Nephron progenitor cell (in vitro differentiated cells): ENCODE data around the gene PLEKHB2.
"Not testable (repeated sequence)": the region's sequence is repeated elsewhere in the genome, so short reads cannot be mapped to it uniquely, and the experiment has no call there.

Experiments used
- DNase-seq: peaks from one replicate; pipeline ENCODE4 v3.0.0; 2021
- H3K27ac Mint-ChIP-seq: 2 replicates; pipeline ENCODE4 v1.8.0; 2021; ENCODE audit warnings: mild to moderate bottlenecking, moderate library complexity, mixed read lengths
- H3K27me3 Mint-ChIP-seq: 2 replicates; pipeline ENCODE4 v1.8.0; 2021; ENCODE audit warnings: mild to moderate bottlenecking, low read depth, mixed read lengths; ENCODE audit not compliant: poor library complexity
- H3K36me3 Mint-ChIP-seq: 2 replicates; pipeline ENCODE4 v1.8.0; 2021; ENCODE audit warnings: low read depth, mixed read lengths
- H3K4me1 Mint-ChIP-seq: 2 replicates; pipeline ENCODE4 v1.8.0; 2021; ENCODE audit warnings: mixed read lengths
- H3K4me3 Mint-ChIP-seq: 2 replicates; pipeline ENCODE4 v1.8.0; 2021; ENCODE audit warnings: mild to moderate bottlenecking, moderate library complexity, mixed read lengths
- H3K9me3 Mint-ChIP-seq: 2 replicates; pipeline ENCODE4 v1.8.0; 2021; ENCODE audit warnings: mild to moderate bottlenecking, moderate library complexity, mixed read lengths
- TF ChIP-seq, protein P1 (sequence below): fragments of 200-600 bp; sonication (generic); IDR thresholded peaks from 2 replicates; pipeline ENCODE4 v1.5.0; 2021; ENCODE audit warnings: antibody characterized with exemption

The PLEKHB2 gene

GRCh38 chr2:131105950-131106801 is 1.0 kb downstream of the PLEKHB2 start:
- Mint-ChIP-seq H3K4me3 (peak overlapping the region; percentile 94), H3K9me3 (no peaks in the 10 kb centered on the region), H3K4me1 (peaks cover 40% of the 10 kb centered on the region), H3K36me3 (peaks cover 25% of the 10 kb centered on the region), H3K27me3 (no peaks in the 10 kb centered on the region), H3K27ac (peak overlapping the region; percentile 55)
- DNase-seq = peak; percentile 5
- TF ChIP-seq, protein P1, sequence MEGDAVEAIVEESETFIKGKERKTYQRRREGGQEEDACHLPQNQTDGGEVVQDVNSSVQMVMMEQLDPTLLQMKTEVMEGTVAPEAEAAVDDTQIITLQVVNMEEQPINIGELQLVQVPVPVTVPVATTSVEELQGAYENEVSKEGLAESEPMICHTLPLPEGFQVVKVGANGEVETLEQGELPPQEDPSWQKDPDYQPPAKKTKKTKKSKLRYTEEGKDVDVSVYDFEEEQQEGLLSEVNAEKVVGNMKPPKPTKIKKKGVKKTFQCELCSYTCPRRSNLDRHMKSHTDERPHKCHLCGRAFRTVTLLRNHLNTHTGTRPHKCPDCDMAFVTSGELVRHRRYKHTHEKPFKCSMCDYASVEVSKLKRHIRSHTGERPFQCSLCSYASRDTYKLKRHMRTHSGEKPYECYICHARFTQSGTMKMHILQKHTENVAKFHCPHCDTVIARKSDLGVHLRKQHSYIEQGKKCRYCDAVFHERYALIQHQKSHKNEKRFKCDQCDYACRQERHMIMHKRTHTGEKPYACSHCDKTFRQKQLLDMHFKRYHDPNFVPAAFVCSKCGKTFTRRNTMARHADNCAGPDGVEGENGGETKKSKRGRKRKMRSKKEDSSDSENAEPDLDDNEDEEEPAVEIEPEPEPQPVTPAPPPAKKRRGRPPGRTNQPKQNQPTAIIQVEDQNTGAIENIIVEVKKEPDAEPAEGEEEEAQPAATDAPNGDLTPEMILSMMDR = no peak

DNA sequence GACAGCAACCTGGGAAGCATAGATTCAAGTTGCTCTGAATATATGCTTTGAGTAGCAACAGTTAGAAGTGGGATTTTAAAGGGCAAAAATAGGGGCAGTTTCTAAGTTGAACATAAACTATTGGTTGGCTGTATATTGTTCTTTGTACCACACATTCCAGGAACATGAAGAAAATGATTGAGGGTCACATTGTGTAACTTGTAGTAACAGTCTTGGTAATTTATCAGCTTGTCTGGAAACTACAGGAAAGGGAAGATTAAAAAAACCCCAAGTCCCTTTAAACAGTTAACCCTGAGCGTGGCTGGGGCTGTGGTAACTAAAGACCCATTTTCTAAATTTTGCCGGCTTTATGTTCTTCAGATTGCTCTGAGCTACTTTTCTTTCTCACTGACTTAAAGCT is 7.4 kb downstream of the PLEKHB2 start:
- TF ChIP-seq, protein P1 = no peak
- peak overlapping the region; percentile 68 for H3K27ac Mint-ChIP-seq
- peaks cover 41% of the 10 kb centered on the region for H3K4me1 Mint-ChIP-seq
- H3K9me3 Mint-ChIP-seq = peaks cover 8% of the 10 kb centered on the region
- no peak overlapping the region for H3K4me3 Mint-ChIP-seq
- no peak for DNase-seq
- H3K27me3 Mint-ChIP-seq = peaks cover 4% of the 10 kb centered on the region
- peaks cover 76% of the 10 kb centered on the region for H3K36me3 Mint-ChIP-seq

DNA sequence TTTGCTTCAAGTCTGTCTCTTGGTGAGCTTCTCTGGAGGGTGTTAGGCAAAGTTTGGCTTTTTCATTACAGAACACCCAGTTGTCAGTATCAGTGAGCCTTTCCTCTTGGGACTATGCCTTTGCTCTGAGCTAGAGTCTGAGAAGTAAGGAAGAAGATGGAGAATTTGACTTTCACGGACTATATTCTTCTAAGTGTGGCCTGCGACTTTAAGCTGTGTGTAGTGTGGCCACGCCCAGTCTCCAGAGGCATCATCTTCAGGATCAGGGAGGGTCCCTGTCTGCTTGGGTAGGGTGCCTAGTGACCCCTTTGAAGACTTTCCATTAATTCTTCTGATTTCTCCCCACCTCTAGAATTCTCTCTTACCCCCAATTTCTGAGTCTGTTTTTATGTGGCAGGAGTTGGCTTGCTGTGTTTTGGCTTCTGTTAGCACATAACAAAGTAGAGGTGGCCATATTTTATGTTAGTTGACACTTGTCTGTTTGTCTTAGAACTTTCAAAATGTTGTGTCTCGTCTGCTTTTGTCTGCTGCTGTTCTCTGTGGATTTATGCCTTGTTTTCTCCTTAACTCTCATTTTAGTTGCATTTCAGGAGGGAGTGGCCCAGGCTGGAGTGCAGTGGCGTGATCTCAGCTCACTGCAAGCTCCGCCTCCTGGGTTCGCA is 8.6 kb downstream of the PLEKHB2 start:
- H3K4me1 Mint-ChIP-seq = peaks cover 41% of the 10 kb centered on the region
- H3K9me3 Mint-ChIP-seq = peaks cover 8% of the 10 kb centered on the region
- no peak for DNase-seq
- no peak overlapping the region for H3K4me3 Mint-ChIP-seq
- H3K27ac Mint-ChIP-seq = no peak overlapping the region
- TF ChIP-seq, protein P1 = no peak
- peaks cover 79% of the 10 kb centered on the region for H3K36me3 Mint-ChIP-seq
- peaks cover 4% of the 10 kb centered on the region for H3K27me3 Mint-ChIP-seq

DNA sequence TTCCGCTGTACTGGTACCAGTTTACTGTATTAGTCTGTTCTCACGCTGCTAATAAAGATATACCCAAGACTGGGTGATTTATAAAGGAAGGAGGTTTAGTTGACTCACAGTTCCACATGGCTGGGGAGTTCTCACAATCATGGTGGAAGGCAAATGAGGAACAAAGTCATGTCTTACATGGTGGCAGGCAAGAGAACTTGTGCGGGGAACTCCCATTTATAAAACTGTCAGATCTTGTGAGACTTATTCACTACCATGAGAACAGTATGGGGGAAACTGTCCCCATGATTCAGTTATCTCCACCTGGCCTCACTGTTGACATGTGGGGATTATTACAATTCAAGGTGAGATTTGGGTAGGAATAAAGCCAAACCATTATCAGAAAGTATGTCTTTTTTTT is 9.8 kb downstream of the PLEKHB2 start:
- H3K4me3 Mint-ChIP-seq, DNase-seq, H3K27me3 Mint-ChIP-seq, H3K9me3 Mint-ChIP-seq: not testable (repeated sequence)
- Mint-ChIP-seq H3K4me1 (peaks cover 41% of the 10 kb centered on the region), H3K36me3 (peaks cover 73% of the 10 kb centered on the region), H3K27ac (peak overlapping the region; percentile 74)

DNA sequence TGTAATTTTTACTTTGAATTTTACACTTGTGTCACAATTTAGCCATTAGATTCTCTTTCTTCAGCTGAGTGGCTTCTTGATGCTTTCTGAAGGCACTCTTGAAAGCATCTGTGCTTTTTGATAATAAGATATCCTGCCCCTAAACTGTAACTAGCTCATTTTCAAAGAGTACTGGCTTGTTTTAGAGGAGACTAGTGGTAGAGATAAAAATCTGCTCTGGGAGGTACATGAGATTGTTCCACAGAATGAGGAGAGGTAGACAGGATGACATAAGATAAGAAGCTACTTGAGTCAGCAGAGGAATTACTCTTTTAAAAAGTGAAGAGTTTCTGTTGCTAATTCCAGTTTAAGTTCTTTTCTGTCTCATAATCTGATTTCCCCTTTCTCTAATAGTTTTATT is 10.6 kb downstream of the PLEKHB2 start:
- H3K9me3 Mint-ChIP-seq = peaks cover 8% of the 10 kb centered on the region
- DNase-seq = no peak
- H3K27ac Mint-ChIP-seq = no peak overlapping the region
- no peak overlapping the region for H3K4me3 Mint-ChIP-seq
- peaks cover 4% of the 10 kb centered on the region for H3K27me3 Mint-ChIP-seq
- peaks cover 37% of the 10 kb centered on the region for H3K4me1 Mint-ChIP-seq
- TF ChIP-seq, protein P1 = no peak
- H3K36me3 Mint-ChIP-seq = peaks cover 70% of the 10 kb centered on the region

- DNase-seq = no peak
- TF ChIP-seq, protein P1 = no peak
- Mint-ChIP-seq H3K36me3 (peaks cover 64% of the 10 kb centered on the region), H3K27me3 (no peaks in the 10 kb centered on the region), H3K4me1 (peaks cover 17% of the 10 kb centered on the region), H3K9me3 (no peaks in the 10 kb centered on the region), H3K27ac (peak overlapping the region; percentile 95), H3K4me3 (no peak overlapping the region)
Observed at GRCh38 chr2:131120815-131121317, 15.7 kb downstream of the PLEKHB2 start.
